ENCODE measurements around the gene CREM.
A peak's percentile ranks its signal among the peaks of the same experiment; 100 is the strongest.

CREM gene

GRCh38 chr10:35231646-35232045 lies 105.0 kb downstream of the CREM start:
- 0 out of 2 replicates have a peak, but pooled peaks cover 4% of the 10 kb centered on the region for H3K4me1 ChIP-seq (ENCODE audit: low read length)
- H3K36me3 ChIP-seq (replicated peaks; ENCODE audit: low read depth, low read length): no peaks in the 10 kb centered on the region
- H3K27ac ChIP-seq (ENCODE audit: low read length): no peak overlapping the region
- H3K9ac ChIP-seq (ENCODE audit: low read length): no peak overlapping the region
- no peak overlapping the region for H3K4me2 ChIP-seq (ENCODE audit: low read length)
- H3K9me3 ChIP-seq (ENCODE audit: insufficient read depth, low read length): no peaks in the 10 kb centered on the region
- TF ChIP-seq CTCF (IDR thresholded peaks at IDR 0.05; ENCODE audit: low read depth, low read length): no peak
- no peak for TF ChIP-seq EZH2phosphoT487 (IDR thresholded peaks at IDR 0.05; ENCODE audit: low read depth)
- no peaks in the 10 kb centered on the region for H3K27me3 ChIP-seq (ENCODE audit: low read depth, low read length)
- no peak overlapping the region for H3K4me3 ChIP-seq (ENCODE audit: low read length)
- H4K20me1 ChIP-seq (ENCODE audit: insufficient read depth, low read length): no peaks in the 10 kb centered on the region
- H3K79me2 ChIP-seq (ENCODE audit: low read length): no peaks in the 10 kb centered on the region
- no peak overlapping the region for H2AFZ ChIP-seq (ENCODE audit: low read depth, low read length)

GRCh38 chr10:35232527-35232926 lies 105.9 kb downstream of the CREM start:
- Histone ChIP-seq H3K4me3 (ENCODE audit: low read length) (no peak overlapping the region), H3K79me2 (ENCODE audit: low read length) (no peaks in the 10 kb centered on the region), H3K27me3 (ENCODE audit: low read depth, low read length) (no peaks in the 10 kb centered on the region), H3K4me2 (ENCODE audit: low read length) (no peak overlapping the region), H3K27ac (ENCODE audit: low read length) (no peak overlapping the region), H3K36me3 (replicated peaks; ENCODE audit: low read depth, low read length) (no peaks in the 10 kb centered on the region), H2AFZ (ENCODE audit: low read depth, low read length) (no peak overlapping the region), H4K20me1 (ENCODE audit: insufficient read depth, low read length) (no peaks in the 10 kb centered on the region), H3K9me3 (ENCODE audit: insufficient read depth, low read length) (no peaks in the 10 kb centered on the region), H3K4me1 (ENCODE audit: low read length) (0 out of 2 replicates have a peak, but pooled peaks cover 4% of the 10 kb centered on the region), H3K9ac (ENCODE audit: low read length) (no peak overlapping the region)
- TF ChIP-seq CTCF (IDR thresholded peaks at IDR 0.05; ENCODE audit: low read depth, low read length): no peak
- TF ChIP-seq EZH2phosphoT487 (IDR thresholded peaks at IDR 0.05; ENCODE audit: low read depth): no peak

- Histone ChIP-seq H2AFZ (ENCODE audit: low read depth, low read length) (no peak overlapping the region), H3K4me3 (ENCODE audit: low read length) (no peak overlapping the region), H3K4me1 (ENCODE audit: low read length) (0 out of 2 replicates have a peak, but pooled peaks cover 4% of the 10 kb centered on the region), H3K9ac (ENCODE audit: low read length) (no peak overlapping the region), H3K9me3 (ENCODE audit: insufficient read depth, low read length) (no peaks in the 10 kb centered on the region), H3K36me3 (replicated peaks; ENCODE audit: low read depth, low read length) (no peaks in the 10 kb centered on the region), H3K27me3 (ENCODE audit: low read depth, low read length) (no peaks in the 10 kb centered on the region), H4K20me1 (ENCODE audit: insufficient read depth, low read length) (no peaks in the 10 kb centered on the region), H3K27ac (ENCODE audit: low read length) (no peak overlapping the region), H3K4me2 (ENCODE audit: low read length) (no peak overlapping the region), H3K79me2 (ENCODE audit: low read length) (no peaks in the 10 kb centered on the region)
- TF ChIP-seq EZH2phosphoT487 (IDR thresholded peaks at IDR 0.05; ENCODE audit: low read depth): no peak
- TF ChIP-seq CTCF (IDR thresholded peaks at IDR 0.05; ENCODE audit: low read depth, low read length): no peak
Observed at GRCh38 chr10:35234073-35234472, 107.4 kb downstream of the CREM start.

- no peaks in the 10 kb centered on the region for H3K9me3 ChIP-seq (ENCODE audit: insufficient read depth, low read length)
- no peak overlapping the region for H2AFZ ChIP-seq (ENCODE audit: low read depth, low read length)
- H3K79me2 ChIP-seq (ENCODE audit: low read length): no peaks in the 10 kb centered on the region
- H3K4me1 ChIP-seq (ENCODE audit: low read length): 0 out of 2 replicates have a peak, but pooled peaks cover 4% of the 10 kb centered on the region
- H3K27ac ChIP-seq (ENCODE audit: low read length): no peak overlapping the region
- no peaks in the 10 kb centered on the region for H3K27me3 ChIP-seq (ENCODE audit: low read depth, low read length)
- H3K4me3 ChIP-seq (ENCODE audit: low read length): no peak overlapping the region
- TF ChIP-seq EZH2phosphoT487 (IDR thresholded peaks at IDR 0.05; ENCODE audit: low read depth) (no peak), CTCF (IDR thresholded peaks at IDR 0.05; ENCODE audit: low read depth, low read length) (peak; percentile 19)
- H4K20me1 ChIP-seq (ENCODE audit: insufficient read depth, low read length): no peaks in the 10 kb centered on the region
- H3K4me2 ChIP-seq (ENCODE audit: low read length): no peak overlapping the region
- H3K9ac ChIP-seq (ENCODE audit: low read length): no peak overlapping the region
- H3K36me3 ChIP-seq (replicated peaks; ENCODE audit: low read depth, low read length): no peaks in the 10 kb centered on the region
Observed at GRCh38 chr10:35236739-35237138, 110.1 kb downstream of the CREM start.

All from OCI-LY3 (cell line).